ENCODE measurements around the gene STUB1.

STUB1 gene

DNA sequence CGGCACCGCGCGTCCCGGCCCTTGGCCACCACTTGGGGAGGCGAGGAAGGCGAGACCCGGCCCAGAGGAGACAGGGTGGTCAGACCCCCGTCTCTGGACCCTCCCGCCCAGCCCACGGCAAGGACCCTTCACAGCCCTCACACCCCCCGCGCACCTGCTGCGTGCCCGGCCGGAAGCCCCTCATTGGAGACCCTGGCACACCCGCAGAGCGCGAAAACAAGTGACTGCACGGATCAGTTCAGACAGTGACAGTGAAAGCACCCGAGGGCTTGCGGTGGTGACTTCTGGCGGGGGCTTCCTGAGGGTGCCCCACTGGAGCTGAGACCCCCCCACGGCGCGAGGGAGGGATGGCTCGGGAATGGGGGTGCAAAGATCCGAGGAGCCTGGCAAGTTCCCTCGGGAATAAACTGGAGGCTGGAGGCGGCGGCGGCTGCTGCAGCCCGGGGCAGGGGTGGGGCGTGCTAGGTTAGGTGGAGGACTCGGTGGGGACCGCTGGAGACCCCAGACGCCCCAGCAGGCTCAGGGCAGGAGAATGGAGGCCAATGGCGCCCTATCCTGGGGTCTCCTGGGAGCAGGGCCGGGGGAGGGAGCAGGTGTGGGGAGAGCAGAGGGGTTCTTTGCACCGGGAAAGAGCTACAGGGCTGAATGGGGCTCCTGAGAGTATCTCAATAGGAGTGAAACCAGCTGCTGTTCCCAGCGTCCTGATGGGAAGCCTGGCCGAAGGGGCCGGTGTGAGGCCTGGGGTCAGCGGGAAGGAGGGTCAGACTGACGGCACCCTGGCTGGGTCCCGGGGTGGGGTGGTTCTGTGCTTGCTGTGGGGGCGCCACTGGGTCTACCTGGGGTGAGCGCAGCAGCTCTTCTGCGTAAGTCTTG, 26.2 kb downstream of the STUB1 start (continued):
- no peak for TF ChIP-seq ISL1 (CRISPR knock-in tag; IDR thresholded peaks at IDR 0.05)

DNA sequence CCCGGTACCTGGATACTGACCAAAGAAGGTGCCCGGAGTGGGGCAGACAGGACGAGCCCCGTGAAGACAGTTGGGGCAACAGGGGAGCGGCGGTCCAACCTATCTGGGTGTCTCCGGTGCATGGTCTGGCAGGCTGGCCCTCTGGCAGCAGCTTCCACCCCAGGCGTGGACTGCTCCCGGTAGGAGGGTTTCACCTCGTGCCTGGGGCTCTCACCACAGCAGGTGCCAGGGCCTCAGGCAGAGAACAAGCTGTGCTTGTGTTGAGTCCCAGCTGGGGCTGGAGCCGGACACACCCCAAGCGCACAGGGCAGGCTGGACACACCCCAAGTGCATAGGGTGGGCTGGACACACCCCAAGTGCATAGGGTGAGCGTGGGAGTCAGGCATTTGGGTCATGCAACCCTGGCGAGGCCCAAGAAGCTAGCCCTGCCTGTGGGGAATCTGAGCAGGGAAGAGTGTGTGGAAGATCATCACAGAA, 26.9 kb downstream of the STUB1 start:
- ATAC-seq: no peak
- no peak for TF ChIP-seq ZC3H10 (CRISPR knock-in tag; IDR thresholded peaks at IDR 0.05)
- no peak for TF ChIP-seq ZNF8 (CRISPR knock-in tag; IDR thresholded peaks at IDR 0.05)
- no peak for TF ChIP-seq TCF4 (CRISPR knock-in tag; IDR thresholded peaks at IDR 0.05; ENCODE audit: borderline replicate concordance)
- TF ChIP-seq, protein P1, sequence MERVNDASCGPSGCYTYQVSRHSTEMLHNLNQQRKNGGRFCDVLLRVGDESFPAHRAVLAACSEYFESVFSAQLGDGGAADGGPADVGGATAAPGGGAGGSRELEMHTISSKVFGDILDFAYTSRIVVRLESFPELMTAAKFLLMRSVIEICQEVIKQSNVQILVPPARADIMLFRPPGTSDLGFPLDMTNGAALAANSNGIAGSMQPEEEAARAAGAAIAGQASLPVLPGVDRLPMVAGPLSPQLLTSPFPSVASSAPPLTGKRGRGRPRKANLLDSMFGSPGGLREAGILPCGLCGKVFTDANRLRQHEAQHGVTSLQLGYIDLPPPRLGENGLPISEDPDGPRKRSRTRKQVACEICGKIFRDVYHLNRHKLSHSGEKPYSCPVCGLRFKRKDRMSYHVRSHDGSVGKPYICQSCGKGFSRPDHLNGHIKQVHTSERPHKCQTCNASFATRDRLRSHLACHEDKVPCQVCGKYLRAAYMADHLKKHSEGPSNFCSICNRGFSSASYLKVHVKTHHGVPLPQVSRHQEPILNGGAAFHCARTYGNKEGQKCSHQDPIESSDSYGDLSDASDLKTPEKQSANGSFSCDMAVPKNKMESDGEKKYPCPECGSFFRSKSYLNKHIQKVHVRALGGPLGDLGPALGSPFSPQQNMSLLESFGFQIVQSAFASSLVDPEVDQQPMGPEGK (CRISPR knock-in tag; IDR thresholded peaks at IDR 0.05; ENCODE audit: borderline replicate concordance): no peak
- no peak for TF ChIP-seq CREB5 (CRISPR knock-in tag; IDR thresholded peaks at IDR 0.05; ENCODE audit: low read depth)
- no peak for TF ChIP-seq SNAI2 (CRISPR knock-in tag; IDR thresholded peaks at IDR 0.05)
- TF ChIP-seq ISL1 (CRISPR knock-in tag; IDR thresholded peaks at IDR 0.05): no peak
- no peak for TF ChIP-seq ZNF565 (CRISPR knock-in tag; conservative IDR thresholded peaks at IDR 0.05; ENCODE audit: low read depth)
- no peak for TF ChIP-seq TOX (CRISPR knock-in tag; IDR thresholded peaks at IDR 0.05; ENCODE audit: borderline replicate concordance)
- no peak for TF ChIP-seq RARB (CRISPR knock-in tag; IDR thresholded peaks at IDR 0.05)
- TF ChIP-seq ESRRG (CRISPR knock-in tag; IDR thresholded peaks at IDR 0.05): no peak
- TF ChIP-seq, protein P2, sequence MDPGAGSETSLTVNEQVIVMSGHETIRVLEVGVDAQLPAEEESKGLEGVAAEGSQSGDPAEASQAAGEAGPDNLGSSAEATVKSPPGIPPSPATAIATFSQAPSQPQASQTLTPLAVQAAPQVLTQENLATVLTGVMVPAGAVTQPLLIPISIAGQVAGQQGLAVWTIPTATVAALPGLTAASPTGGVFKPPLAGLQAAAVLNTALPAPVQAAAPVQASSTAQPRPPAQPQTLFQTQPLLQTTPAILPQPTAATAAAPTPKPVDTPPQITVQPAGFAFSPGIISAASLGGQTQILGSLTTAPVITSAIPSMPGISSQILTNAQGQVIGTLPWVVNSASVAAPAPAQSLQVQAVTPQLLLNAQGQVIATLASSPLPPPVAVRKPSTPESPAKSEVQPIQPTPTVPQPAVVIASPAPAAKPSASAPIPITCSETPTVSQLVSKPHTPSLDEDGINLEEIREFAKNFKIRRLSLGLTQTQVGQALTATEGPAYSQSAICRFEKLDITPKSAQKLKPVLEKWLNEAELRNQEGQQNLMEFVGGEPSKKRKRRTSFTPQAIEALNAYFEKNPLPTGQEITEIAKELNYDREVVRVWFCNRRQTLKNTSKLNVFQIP (CRISPR knock-in tag; IDR thresholded peaks at IDR 0.05; ENCODE audit: borderline replicate concordance, low read depth): no peak
- no peak for TF ChIP-seq ARNTL (CRISPR knock-in tag; IDR thresholded peaks at IDR 0.05; ENCODE audit: borderline replicate concordance, low read depth)
- no peak for TF ChIP-seq ZFP30 (CRISPR knock-in tag; IDR thresholded peaks at IDR 0.05)

DNA sequence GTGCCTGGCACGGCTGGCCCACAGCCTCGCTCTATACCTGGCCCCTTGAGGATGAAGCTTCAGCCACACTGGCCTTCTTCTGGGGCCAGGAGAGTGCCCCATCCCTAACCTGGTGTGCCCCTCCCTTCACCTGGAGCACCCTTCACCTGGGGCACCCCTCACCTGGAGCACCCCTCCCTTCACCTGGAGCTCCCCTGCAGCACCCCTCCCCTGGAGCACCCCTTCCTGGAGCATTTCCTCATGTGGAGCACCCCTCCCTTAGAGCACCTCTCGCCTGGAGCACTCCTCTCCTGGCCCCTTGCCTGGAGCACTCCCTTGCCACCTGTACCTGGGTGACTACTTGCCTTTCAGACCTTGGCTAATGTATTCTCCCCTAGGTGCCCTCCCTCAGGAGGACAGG, 27.8 kb downstream of the STUB1 start:
- no peak for ATAC-seq
- TF ChIP-seq, protein P1 (CRISPR knock-in tag; IDR thresholded peaks at IDR 0.05; ENCODE audit: borderline replicate concordance): no peak
- TF ChIP-seq ZC3H10 (CRISPR knock-in tag; IDR thresholded peaks at IDR 0.05): no peak
- no peak for TF ChIP-seq GLIS3 (CRISPR knock-in tag; IDR thresholded peaks at IDR 0.05)

- ATAC-seq: no peak
- TF ChIP-seq ZFP30 (CRISPR knock-in tag; IDR thresholded peaks at IDR 0.05) (no peak), TOX (CRISPR knock-in tag; IDR thresholded peaks at IDR 0.05; ENCODE audit: borderline replicate concordance) (no peak), TCF4 (CRISPR knock-in tag; IDR thresholded peaks at IDR 0.05; ENCODE audit: borderline replicate concordance) (no peak), OSR1 (CRISPR knock-in tag; IDR thresholded peaks at IDR 0.05) (no peak)
- TF ChIP-seq, protein P2 (CRISPR knock-in tag; IDR thresholded peaks at IDR 0.05; ENCODE audit: borderline replicate concordance, low read depth): no peak
Measured at GRCh38 chr16:708959-709358, 28.7 kb downstream of the STUB1 start.

All from SK-N-SH treated with all-trans-retinoic acid at 6 μM for 48 hours (cell line).